Esophagus squamous epithelium (tissue), 5 donors: Measurements from ENCODE around the gene RWDD1. TPM values are rescaled to one million over a fixed set of nuclear protein-coding genes. Genes with fewer than 3 reads are reported as not detected.

Experiments used
- DNase-seq: peaks from one replicate; lab custom pipeline; 2025; lab: John Stamatoyannopoulos, UW
- H3K27ac ChIP-seq, 4 donors: fragments of 200-600 bp; sonication (generic); one replicate each; pipeline ENCODE4 v1.5.1; 2016 to 2019; ENCODE audit warnings: mild to moderate bottlenecking in 1 of 4
- H3K27me3 ChIP-seq, 4 donors: fragments of 200-600 bp; sonication (generic); 1 replicate in 3 of 4; 2 replicates in 1 of 4; pipeline versions ENCODE4 v1.5.1 to v1.6.0; 2017 to 2021; ENCODE audit warnings: antibody characterized with exemption in 1 of 4
- H3K36me3 ChIP-seq, 3 donors: fragments of 200-600 bp; sonication (generic); one replicate each; pipeline ENCODE4 v1.5.1; 2016 to 2019
- H3K4me1 ChIP-seq, 3 donors: fragments of 200-600 bp; sonication (generic); one replicate each; pipeline ENCODE4 v1.5.1; 2017 to 2019
- H3K4me3 ChIP-seq, 4 donors: fragments of 200-600 bp; sonication (generic); 1 replicate in 3 of 4; 2 replicates in 1 of 4; pipeline ENCODE4 v1.5.1; 2016 to 2019; ENCODE audit warnings: mild to moderate bottlenecking in 2 of 4, moderate library complexity in 1 of 4
- H3K9me3 ChIP-seq, 3 donors: fragments of 200-600 bp; sonication (generic); one replicate each; pipeline ENCODE4 v1.5.1; 2016 to 2019
- POLR2A ChIP-seq, 4 donors: fragments of 450-650 bp; IDR thresholded peaks; one replicate each; pipeline ENCODE4 v1.6.1; 2017; ENCODE audit warnings: antibody characterized with exemption in 4 of 4, mild to moderate bottlenecking in 4 of 4, moderate library complexity in 3 of 4
- WGBS, 2 donors: methylation state at CpG; one replicate each; pipeline ENCODE4 v1.1.5; 2018; 5-methylcytosine and 5-hydroxymethylcytosine counted together
- intact Hi-C: fragments of 100-400 bp; cut with DNase I; formaldehyde crosslinking; loops from one replicate; pipeline ENCODE4 v1.15.0; 2022
- total RNA-seq, 4 donors: library from RNA; depleted of rRNA; stranded (reverse); fragments of >200 nt; gene quantifications; one replicate each; pipeline ENCODE4 v1.1.0, GENCODE V29; 2016
- TF ChIP-seq, protein P1 (sequence below), 6 experiments: fragments of 450-650 bp in 4 of 6; fragments of 200-600 bp in 2 of 6; sonication (generic) in 2 of 6; IDR thresholded peaks; one replicate each; pipeline ENCODE4 v1.5.1; 2016 to 2019; ENCODE audit warnings: antibody characterized with exemption in 6 of 6, mild to moderate bottlenecking in 4 of 6, moderate library complexity in 4 of 6
- donor health status: DM: yes; HTN: yes; CAD: no.

RWDD1 gene
- total RNA-seq, 4 donors from 2014 or later, result 13.4 to 44.3 (median 29.9) TPM

DNA sequence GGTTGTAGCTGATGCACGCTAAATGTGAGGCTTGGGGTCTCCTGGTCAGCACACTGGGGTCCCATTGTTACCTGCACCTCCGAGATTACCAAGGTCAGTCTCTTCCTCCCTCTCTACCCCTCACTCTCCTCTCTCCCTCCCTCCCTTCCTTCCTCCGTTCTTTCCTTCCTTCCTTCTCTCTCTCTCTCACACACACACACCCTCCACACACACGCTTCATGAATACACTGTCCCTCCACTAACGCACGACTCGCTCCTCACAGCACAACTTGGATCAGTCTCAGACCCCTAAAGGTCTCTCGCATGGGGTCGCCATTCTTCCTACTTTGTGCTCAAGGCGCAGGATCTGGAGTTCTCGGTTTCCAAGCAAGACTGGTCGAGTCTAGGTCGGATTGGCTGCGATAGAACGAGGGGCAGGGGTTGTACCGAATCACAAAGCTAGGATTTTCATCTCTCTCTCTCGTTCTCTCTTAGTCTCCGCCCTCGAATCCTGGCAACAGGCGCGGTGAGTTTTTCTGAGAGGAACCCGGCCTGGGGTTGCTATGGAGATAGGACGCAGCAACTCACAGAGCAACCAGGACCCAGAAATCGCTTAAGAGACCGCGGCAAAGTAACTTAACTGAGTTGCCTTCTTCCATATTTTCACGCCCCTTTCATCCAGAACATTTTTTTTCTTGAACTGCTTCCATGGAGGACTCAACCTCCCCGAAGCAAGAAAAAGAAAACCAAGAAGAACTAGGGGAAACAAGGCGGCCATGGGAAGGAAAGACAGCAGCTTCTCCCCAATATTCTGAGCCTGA, 44.8 kb downstream of the RWDD1 start, which contains the start of gene RSPH4A:
RSPH4A (plus strand) TSS at position 543 of the 800 bp plus-strand sequence; CDS start at position 688, 145 bp downstream.
- 1% methylated on average over 27 to 29 of the region's 29 CpGs for WGBS, 2 donors

DNA sequence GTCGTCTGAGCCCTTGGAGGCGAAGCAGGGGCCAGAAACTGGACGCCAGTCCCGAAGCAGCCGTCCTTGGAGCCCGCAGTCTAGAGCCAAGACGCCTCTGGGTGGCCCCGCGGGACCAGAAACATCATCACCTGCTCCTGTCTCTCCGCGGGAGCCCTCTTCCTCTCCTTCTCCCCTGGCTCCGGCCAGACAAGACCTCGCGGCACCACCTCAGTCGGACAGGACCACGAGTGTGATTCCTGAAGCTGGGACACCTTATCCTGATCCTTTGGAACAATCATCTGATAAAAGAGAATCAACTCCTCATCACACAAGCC, 45.4 kb downstream of the RWDD1 start:
- intact Hi-C loops, result no loop called here
- no peak for TF ChIP-seq POLR2A (IDR thresholded peaks at IDR 0.05)
- TF ChIP-seq, protein P1, sequence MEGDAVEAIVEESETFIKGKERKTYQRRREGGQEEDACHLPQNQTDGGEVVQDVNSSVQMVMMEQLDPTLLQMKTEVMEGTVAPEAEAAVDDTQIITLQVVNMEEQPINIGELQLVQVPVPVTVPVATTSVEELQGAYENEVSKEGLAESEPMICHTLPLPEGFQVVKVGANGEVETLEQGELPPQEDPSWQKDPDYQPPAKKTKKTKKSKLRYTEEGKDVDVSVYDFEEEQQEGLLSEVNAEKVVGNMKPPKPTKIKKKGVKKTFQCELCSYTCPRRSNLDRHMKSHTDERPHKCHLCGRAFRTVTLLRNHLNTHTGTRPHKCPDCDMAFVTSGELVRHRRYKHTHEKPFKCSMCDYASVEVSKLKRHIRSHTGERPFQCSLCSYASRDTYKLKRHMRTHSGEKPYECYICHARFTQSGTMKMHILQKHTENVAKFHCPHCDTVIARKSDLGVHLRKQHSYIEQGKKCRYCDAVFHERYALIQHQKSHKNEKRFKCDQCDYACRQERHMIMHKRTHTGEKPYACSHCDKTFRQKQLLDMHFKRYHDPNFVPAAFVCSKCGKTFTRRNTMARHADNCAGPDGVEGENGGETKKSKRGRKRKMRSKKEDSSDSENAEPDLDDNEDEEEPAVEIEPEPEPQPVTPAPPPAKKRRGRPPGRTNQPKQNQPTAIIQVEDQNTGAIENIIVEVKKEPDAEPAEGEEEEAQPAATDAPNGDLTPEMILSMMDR (IDR thresholded peaks at IDR 0.05), result no peak
- DNase-seq, result no peak

More for the DNA sequence above, 44.8 kb downstream of the RWDD1 start, which contains the start of gene RSPH4A:
- Histone ChIP-seq H3K4me1 (peaks cover 7 to 24% (median 9%) of the 10 kb centered on the region in 3 donors), H3K9me3 (no peaks in the 10 kb centered on the region), H3K4me3 (peak within 1 kb of the TSS; percentile 31 to 73 (median 50)), H3K27me3 (no peaks in the 10 kb centered on the region), H3K27ac (peak within 1 kb of the TSS in 1 of 4 donors; percentile 46), H3K36me3 (no peaks in the 10 kb centered on the region)
- intact Hi-C loops, result no loop called here
- TF ChIP-seq POLR2A (IDR thresholded peaks at IDR 0.05), result no peak
- TF ChIP-seq, protein P1 (IDR thresholded peaks at IDR 0.05), result peak in 1 of 6 experiments; percentile 26
- peak; percentile 48 for DNase-seq

DNA sequence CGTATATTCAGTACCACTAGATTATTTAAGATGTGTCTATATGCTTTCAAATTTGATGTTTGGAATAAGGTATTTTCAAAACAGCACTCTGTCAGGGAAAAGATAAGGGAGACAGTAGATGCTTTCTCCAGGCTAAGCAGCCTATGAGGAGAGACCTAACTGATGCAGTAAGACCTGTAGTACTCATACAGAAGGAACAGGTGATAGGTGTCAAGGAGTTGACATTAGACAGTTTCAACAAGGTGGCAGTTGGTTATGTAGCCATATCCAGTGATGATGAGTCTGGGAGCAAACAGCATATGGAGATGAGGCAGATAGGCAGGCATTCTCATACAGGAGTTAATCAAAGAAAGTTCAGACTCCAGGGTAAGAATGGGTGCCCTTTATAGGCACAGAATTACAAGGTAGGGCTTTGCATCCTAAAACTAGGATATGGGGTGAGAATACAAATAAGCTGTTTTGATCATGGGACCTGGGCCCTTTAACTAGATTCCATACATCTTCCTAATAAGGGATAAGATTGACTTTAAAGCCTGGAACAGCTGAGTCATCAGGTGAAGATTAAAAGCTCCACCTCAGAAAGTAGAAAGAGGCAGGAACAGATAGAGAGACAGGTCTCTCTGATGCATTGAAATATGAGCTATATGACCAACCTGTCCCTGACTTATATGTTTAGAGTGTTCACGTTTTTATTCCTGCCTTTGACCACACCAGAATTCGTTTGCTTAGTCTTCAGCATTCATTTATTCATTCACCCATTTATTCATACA, 52.9 kb downstream of the RWDD1 start:
- Histone ChIP-seq H3K4me3 (no peak overlapping the region), H3K27me3 (no peaks in the 10 kb centered on the region), H3K27ac (no peak overlapping the region), H3K36me3 (no peaks in the 10 kb centered on the region), H3K9me3 (no peaks in the 10 kb centered on the region), H3K4me1 (no peaks in the 10 kb centered on the region)
- TF ChIP-seq POLR2A (IDR thresholded peaks at IDR 0.05), result no peak
- TF ChIP-seq, protein P1 (IDR thresholded peaks at IDR 0.05), result no peak
- intact Hi-C loops, result no loop called here
- no peak for DNase-seq
- WGBS, 2 donors, result 45 to 50% methylated on average over 3 of the region's 3 CpGs

More for the DNA sequence above, 45.4 kb downstream of the RWDD1 start:
- Histone ChIP-seq H3K9me3 (no peaks in the 10 kb centered on the region), H3K4me1 (peaks cover 7 to 24% (median 9%) of the 10 kb centered on the region in 3 donors), H3K27ac (no peak overlapping the region), H3K36me3 (no peaks in the 10 kb centered on the region), H3K4me3 (peak overlapping the region; percentile 31 to 73 (median 50)), H3K27me3 (no peaks in the 10 kb centered on the region)
- WGBS, 2 donors, result 0 to 4% methylated on average over 5 to 12 of the region's 16 CpGs

DNA sequence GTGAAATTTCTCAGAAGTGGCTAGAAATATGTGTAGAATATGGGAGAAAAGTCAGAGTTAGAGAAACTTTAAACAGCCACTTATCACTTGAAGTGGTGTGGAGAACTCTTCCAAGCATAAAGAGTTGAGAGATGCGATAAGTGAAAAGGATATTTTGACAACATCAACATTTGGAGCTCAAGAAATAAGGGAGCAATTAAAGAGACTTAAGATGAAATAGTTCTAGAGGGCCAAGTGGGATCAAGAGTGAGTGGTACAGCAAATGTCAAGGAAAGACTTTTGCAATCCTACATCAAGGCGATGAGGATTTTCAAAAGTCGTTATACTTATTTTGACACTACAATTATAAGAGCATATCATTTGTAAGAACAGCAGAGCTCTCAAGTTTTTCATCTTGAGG, 54.6 kb downstream of the RWDD1 start:
- no peak for DNase-seq
- H3K27ac ChIP-seq, result no peak overlapping the region
- no peaks in the 10 kb centered on the region for H3K36me3 ChIP-seq
- no peaks in the 10 kb centered on the region for H3K27me3 ChIP-seq
- no peaks in the 10 kb centered on the region for H3K4me1 ChIP-seq
- intact Hi-C loops, result no loop called here
- no peaks in the 10 kb centered on the region for H3K9me3 ChIP-seq
- TF ChIP-seq, protein P1 (IDR thresholded peaks at IDR 0.05), result no peak
- no peak for TF ChIP-seq POLR2A (IDR thresholded peaks at IDR 0.05)
- 92 to 95% methylated on average over 3 of the region's 3 CpGs for WGBS, 2 donors
- no peak overlapping the region for H3K4me3 ChIP-seq

DNA sequence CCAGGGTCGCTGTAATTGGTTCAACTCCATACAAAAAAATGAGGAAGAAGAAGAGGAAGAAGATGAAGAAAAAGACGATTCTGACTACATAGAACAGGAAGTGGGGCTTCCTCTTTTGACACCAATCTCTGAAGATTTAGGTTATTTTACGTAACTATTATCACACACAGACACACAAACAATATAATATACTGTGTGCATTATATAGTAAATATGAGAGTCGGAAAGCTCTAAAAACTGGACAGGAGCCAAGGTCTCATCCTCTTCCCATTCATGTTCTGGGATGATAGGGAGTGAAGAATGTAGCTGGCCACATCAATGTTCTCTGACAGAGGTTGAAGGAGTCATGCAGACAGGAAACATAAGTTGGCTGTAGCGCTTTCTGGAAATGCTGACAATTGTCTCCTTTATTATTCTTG, 58.3 kb downstream of the RWDD1 start:
- no peak for DNase-seq
- intact Hi-C loops, result no loop called here

More for the DNA sequence above, 58.3 kb downstream of the RWDD1 start:
- no peaks in the 10 kb centered on the region for H3K27me3 ChIP-seq
- H3K4me1 ChIP-seq, result no peaks in the 10 kb centered on the region
- H3K9me3 ChIP-seq, result no peaks in the 10 kb centered on the region
- WGBS, 2 donors, result 60 to 63% methylated on average over 5 of the region's 5 CpGs
- TF ChIP-seq, protein P1 (IDR thresholded peaks at IDR 0.05), result no peak
- TF ChIP-seq POLR2A (IDR thresholded peaks at IDR 0.05), result no peak
- H3K27ac ChIP-seq, result no peak overlapping the region
- H3K4me3 ChIP-seq, result no peak overlapping the region
- H3K36me3 ChIP-seq, result peaks cover 0 to 30% (median 0%) of the 10 kb centered on the region in 3 donors
